ENCODE results near the gene KCNK4. TPM values are rescaled to one million over a fixed set of nuclear protein-coding genes. Genes with fewer than 3 reads are reported as not detected.

Gene KCNK4
- total RNA-seq, 1 experiment from 2014 or later: 0.28 TPM

DNA sequence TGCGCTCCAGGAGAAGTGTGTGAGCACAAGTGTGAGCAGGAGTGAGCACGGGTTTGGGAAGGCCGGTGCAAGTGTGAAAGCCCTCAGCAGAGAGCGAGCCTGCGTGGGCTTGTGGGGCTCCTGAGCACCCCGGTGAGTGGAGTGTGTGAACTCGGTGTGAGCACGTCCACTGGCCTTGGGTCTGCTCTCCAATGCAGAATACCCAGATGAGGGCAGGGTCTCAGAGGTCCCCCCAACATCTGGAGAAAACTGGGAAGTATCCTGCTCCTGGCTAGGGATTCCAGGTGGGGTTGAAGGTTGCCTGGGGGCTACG is 15.4 kb downstream of the KCNK4 start:
- H3K9me3 ChIP-seq (ENCODE audit: control insufficient read depth, low read depth, low read length): no peaks in the 10 kb centered on the region
- no peak overlapping the region for H4K5ac ChIP-seq (ENCODE audit: insufficient read length, low read depth, low read length)
- no peaks in the 10 kb centered on the region for H4K20me1 ChIP-seq (ENCODE audit: control insufficient read depth, insufficient read depth, insufficient read length)
- H3K79me2 ChIP-seq (ENCODE audit: insufficient read depth, low read length): peaks cover 3% of the 10 kb centered on the region; the same call in 1 of the 2 replicates
- H3K4me1 Mint-ChIP-seq: peaks cover 13% of the 10 kb centered on the region in 2 experiments
- H3K27me3 Mint-ChIP-seq (ENCODE audit: low read depth): peaks cover 21% of the 10 kb centered on the region
- peaks cover 10% of the 10 kb centered on the region for H3K23me2 ChIP-seq (ENCODE audit: insufficient read length, low read depth, low read length, poor library complexity, severe bottlenecking)
- H2BK120ac ChIP-seq (ENCODE audit: low read depth, low read length, poor library complexity, severe bottlenecking): no peak overlapping the region
- no peak overlapping the region for H2BK15ac ChIP-seq (ENCODE audit: low read depth, low read length)
- no peak overlapping the region for H2BK12ac ChIP-seq (ENCODE audit: insufficient read length, low read depth, low read length)
- no peak overlapping the region for H4K91ac ChIP-seq (ENCODE audit: insufficient read length, low read depth, low read length)
- no peaks in the 10 kb centered on the region; the same call in 1 of the 2 replicates for H3K27me3 ChIP-seq (ENCODE audit: insufficient read depth, low read length)
- peaks cover 7 to 9% (median 8%) of the 10 kb centered on the region in 3 experiments; a peak in 5 of 7 replicates for H3K36me3 Mint-ChIP-seq (ENCODE audit: insufficient read depth in 1 of 3, low read depth in 3 of 3)
- DNase-seq: no peak
- H3T11ph ChIP-seq (ENCODE audit: low read length): no peak overlapping the region
- H3K27ac ChIP-seq (ENCODE audit: insufficient read length, low read depth, low read length): no peak overlapping the region
- no CpG with 5 or more reads among the region's 9 CpGs for WGBS (ENCODE audit: extremely low coverage, insufficient read length, low lambda C conversion rate)
- H3K4ac ChIP-seq (ENCODE audit: low read depth, low read length): no peak overlapping the region
- H3K56ac ChIP-seq (ENCODE audit: insufficient read length, low read depth, low read length): no peak overlapping the region
- peak overlapping the region; percentile 37 for H3K9ac ChIP-seq (ENCODE audit: extremely low read depth, insufficient read length, low read length)
- no peaks in the 10 kb centered on the region for H3K9me3 Mint-ChIP-seq
- H3K27ac Mint-ChIP-seq: peak overlapping the region; percentile 26 to 96 (median 31); a peak in 4 of 7 replicates
- H3K4me2 ChIP-seq (ENCODE audit: insufficient read depth, insufficient read length, low read length): peak overlapping the region; percentile 87
- H3K14ac ChIP-seq (ENCODE audit: insufficient read depth, low read length): peak overlapping the region; percentile 9; the same call in 1 of the 2 replicates
- H2BK20ac ChIP-seq (ENCODE audit: low read depth, low read length, poor library complexity, severe bottlenecking): no peak overlapping the region
- H3K4me1 ChIP-seq (ENCODE audit: insufficient read depth, low read length): peaks cover 2% of the 10 kb centered on the region; the same call in 1 of the 2 replicates
- no peak overlapping the region for H2AFZ ChIP-seq (ENCODE audit: low read length)
- H3K18ac ChIP-seq (ENCODE audit: insufficient read length, low read depth, low read length): no peak overlapping the region
- TF ChIP-seq, protein P1, sequence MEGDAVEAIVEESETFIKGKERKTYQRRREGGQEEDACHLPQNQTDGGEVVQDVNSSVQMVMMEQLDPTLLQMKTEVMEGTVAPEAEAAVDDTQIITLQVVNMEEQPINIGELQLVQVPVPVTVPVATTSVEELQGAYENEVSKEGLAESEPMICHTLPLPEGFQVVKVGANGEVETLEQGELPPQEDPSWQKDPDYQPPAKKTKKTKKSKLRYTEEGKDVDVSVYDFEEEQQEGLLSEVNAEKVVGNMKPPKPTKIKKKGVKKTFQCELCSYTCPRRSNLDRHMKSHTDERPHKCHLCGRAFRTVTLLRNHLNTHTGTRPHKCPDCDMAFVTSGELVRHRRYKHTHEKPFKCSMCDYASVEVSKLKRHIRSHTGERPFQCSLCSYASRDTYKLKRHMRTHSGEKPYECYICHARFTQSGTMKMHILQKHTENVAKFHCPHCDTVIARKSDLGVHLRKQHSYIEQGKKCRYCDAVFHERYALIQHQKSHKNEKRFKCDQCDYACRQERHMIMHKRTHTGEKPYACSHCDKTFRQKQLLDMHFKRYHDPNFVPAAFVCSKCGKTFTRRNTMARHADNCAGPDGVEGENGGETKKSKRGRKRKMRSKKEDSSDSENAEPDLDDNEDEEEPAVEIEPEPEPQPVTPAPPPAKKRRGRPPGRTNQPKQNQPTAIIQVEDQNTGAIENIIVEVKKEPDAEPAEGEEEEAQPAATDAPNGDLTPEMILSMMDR (conservative IDR thresholded peaks at IDR 0.05): no peak
- peaks cover 5% of the 10 kb centered on the region for H3K79me1 ChIP-seq (ENCODE audit: insufficient read depth, low read depth, low read length, poor library complexity, severe bottlenecking)
- H2BK5ac ChIP-seq (ENCODE audit: insufficient read length, low read length): no peak overlapping the region
- H3K23ac ChIP-seq (ENCODE audit: insufficient read length, low read depth, low read length): no peak overlapping the region
- no peak overlapping the region for H4K8ac ChIP-seq (replicated peaks; ENCODE audit: insufficient read length, low read depth, low read length)
- no peak overlapping the region for H2AK5ac ChIP-seq (ENCODE audit: insufficient read length, low read length)
- H3K4me3 Mint-ChIP-seq: peak overlapping the region; percentile 90 to 92

Measured in H9 (cell line).